ENCODE data around the gene NSDHL.

DNA sequence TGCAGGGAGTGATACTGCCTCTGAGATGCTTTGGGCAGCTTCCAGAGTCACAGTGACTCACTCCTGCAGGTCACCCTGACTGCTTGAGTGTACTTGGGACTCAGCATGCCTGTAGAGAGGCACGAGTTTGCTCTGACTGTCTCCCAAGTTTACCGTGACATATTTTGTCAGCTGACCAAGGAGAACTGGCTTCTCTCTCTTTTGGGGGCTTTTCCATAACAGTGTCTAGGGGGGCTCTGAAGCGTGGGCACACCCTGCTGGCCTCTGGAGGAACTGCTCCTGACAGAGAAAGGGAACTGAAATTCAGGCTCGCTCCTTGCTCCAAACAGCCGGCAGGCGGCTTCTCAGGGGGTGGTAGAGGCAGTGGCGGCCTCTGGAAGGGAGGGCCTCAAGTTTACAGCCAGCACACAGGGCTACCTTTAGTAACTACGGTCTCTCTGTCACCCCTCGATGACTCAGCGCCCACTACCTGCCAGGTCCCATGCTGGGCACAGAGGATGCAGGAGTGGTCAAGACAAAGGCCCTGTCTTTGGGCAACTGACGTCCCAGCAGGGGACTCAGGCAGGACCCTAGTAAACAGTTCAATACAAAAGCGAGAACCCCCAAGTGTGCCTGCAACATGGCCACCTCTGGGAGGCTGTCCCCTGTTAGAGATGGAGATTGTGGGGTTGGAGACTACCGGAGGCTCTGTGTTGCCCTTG lies 84.8 kb downstream of the NSDHL start:
- TF ChIP-seq, protein P1, sequence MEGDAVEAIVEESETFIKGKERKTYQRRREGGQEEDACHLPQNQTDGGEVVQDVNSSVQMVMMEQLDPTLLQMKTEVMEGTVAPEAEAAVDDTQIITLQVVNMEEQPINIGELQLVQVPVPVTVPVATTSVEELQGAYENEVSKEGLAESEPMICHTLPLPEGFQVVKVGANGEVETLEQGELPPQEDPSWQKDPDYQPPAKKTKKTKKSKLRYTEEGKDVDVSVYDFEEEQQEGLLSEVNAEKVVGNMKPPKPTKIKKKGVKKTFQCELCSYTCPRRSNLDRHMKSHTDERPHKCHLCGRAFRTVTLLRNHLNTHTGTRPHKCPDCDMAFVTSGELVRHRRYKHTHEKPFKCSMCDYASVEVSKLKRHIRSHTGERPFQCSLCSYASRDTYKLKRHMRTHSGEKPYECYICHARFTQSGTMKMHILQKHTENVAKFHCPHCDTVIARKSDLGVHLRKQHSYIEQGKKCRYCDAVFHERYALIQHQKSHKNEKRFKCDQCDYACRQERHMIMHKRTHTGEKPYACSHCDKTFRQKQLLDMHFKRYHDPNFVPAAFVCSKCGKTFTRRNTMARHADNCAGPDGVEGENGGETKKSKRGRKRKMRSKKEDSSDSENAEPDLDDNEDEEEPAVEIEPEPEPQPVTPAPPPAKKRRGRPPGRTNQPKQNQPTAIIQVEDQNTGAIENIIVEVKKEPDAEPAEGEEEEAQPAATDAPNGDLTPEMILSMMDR (IDR thresholded peaks at IDR 0.05; ENCODE audit: insufficient read depth, low read length), result peak; percentile 51
- TF ChIP-seq, protein P2, sequence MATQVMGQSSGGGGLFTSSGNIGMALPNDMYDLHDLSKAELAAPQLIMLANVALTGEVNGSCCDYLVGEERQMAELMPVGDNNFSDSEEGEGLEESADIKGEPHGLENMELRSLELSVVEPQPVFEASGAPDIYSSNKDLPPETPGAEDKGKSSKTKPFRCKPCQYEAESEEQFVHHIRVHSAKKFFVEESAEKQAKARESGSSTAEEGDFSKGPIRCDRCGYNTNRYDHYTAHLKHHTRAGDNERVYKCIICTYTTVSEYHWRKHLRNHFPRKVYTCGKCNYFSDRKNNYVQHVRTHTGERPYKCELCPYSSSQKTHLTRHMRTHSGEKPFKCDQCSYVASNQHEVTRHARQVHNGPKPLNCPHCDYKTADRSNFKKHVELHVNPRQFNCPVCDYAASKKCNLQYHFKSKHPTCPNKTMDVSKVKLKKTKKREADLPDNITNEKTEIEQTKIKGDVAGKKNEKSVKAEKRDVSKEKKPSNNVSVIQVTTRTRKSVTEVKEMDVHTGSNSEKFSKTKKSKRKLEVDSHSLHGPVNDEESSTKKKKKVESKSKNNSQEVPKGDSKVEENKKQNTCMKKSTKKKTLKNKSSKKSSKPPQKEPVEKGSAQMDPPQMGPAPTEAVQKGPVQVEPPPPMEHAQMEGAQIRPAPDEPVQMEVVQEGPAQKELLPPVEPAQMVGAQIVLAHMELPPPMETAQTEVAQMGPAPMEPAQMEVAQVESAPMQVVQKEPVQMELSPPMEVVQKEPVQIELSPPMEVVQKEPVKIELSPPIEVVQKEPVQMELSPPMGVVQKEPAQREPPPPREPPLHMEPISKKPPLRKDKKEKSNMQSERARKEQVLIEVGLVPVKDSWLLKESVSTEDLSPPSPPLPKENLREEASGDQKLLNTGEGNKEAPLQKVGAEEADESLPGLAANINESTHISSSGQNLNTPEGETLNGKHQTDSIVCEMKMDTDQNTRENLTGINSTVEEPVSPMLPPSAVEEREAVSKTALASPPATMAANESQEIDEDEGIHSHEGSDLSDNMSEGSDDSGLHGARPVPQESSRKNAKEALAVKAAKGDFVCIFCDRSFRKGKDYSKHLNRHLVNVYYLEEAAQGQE (IDR thresholded peaks at IDR 0.05; ENCODE audit: insufficient replicate concordance, low read depth), result no peak

All from HL-60 (cell line).